SK-N-SH (cell line): ENCODE measurements around the gene SGTB.

Experiments used
- CTCF ChIP-seq: fragments of 200-600 bp; sonication (generic); IDR thresholded peaks from 2 replicates; pipeline ENCODE4 v1.6.1; 2017; ENCODE audit warnings: antibody characterized with exemption, mild to moderate bottlenecking, moderate library complexity
- ELF1 ChIP-seq: IDR thresholded peaks from 2 replicates; pipeline ENCODE4 v1.4.0; 2012
- EP300 ChIP-seq, 2 experiments: IDR thresholded peaks; 2 replicates each; pipeline versions ENCODE4 v1.4.0 to v1.6.1; 2012; ENCODE audit warnings: borderline replicate concordance in 1 of 2, low read depth in 1 of 2, low read length in 1 of 2
- FOXJ3 ChIP-seq: sonication (generic); formaldehyde crosslinking; IDR thresholded peaks from 2 replicates; pipeline ENCODE4 v1.5.1; 2020; ENCODE audit warnings: mild to moderate bottlenecking, missing genetic modification reagents
- GABPA ChIP-seq: IDR thresholded peaks from 2 replicates; pipeline ENCODE4 v1.4.0; 2012; ENCODE audit warnings: low read depth, mild to moderate bottlenecking
- MXI1 ChIP-seq: IDR thresholded peaks from 2 replicates; pipeline ENCODE4 v1.6.1; 2012; ENCODE audit warnings: mild to moderate bottlenecking, low read depth, low read length, improper control_type of control experiment
- NRF1 ChIP-seq: IDR thresholded peaks from 2 replicates; pipeline ENCODE4 v1.6.1; 2012; ENCODE audit warnings: low read depth, mild to moderate bottlenecking, low read length
- RAD21 ChIP-seq: IDR thresholded peaks from 2 replicates; pipeline ENCODE4 v1.6.1; 2012; ENCODE audit warnings: mild to moderate bottlenecking, low read length
- SMC3 ChIP-seq: IDR thresholded peaks from 2 replicates; pipeline ENCODE4 v1.6.1; 2012; ENCODE audit warnings: low read depth, low read length, improper control_type of control experiment
- TCF12 ChIP-seq: IDR thresholded peaks from 2 replicates; pipeline ENCODE4 v1.4.0; 2012
- TF ChIP-seq, protein P1 (sequence below): fragments of 150-350 bp; IDR thresholded peaks from 2 replicates; pipeline ENCODE4 v1.6.1; 2016; ENCODE audit warnings: mild to moderate bottlenecking, low read depth, low read length
- TF ChIP-seq, protein P2 (sequence below): IDR thresholded peaks from 2 replicates; pipeline ENCODE4 v1.4.0; 2012; ENCODE audit warnings: low read depth, borderline replicate concordance

DNA sequence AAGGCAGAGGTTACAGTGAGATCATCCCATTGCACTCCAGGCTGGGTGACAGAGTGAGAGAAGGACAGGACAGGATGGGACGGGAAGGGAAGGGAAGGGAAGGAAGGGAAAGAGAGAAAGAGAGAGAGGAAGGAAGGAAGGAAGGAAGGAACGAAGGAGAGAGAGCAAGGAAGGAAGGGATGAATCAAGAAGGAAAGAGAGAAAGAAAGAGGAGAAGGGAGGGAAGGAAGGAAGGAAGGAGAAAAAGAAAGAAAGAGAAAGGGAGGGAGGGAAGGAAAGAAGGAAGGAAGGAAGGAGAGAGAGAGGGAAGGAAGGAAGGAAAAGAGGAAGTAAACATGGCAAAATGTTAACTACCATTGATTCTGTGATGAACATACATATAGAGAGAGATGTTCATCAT is 28.8 kb downstream of the SGTB start:
- TF ChIP-seq GABPA (no peak), CTCF (no peak), EP300 (IDR thresholded peaks at IDR 0.05; ENCODE audit: borderline replicate concordance in 1 of 2, low read depth in 1 of 2, low read length in 1 of 2) (no peak), ELF1 (no peak), RAD21 (no peak), FOXJ3 (CRISPR knock-in tag) (no peak), TCF12 (no peak), NRF1 (no peak), MXI1 (no peak), SMC3 (no peak)
- TF ChIP-seq, protein P1, sequence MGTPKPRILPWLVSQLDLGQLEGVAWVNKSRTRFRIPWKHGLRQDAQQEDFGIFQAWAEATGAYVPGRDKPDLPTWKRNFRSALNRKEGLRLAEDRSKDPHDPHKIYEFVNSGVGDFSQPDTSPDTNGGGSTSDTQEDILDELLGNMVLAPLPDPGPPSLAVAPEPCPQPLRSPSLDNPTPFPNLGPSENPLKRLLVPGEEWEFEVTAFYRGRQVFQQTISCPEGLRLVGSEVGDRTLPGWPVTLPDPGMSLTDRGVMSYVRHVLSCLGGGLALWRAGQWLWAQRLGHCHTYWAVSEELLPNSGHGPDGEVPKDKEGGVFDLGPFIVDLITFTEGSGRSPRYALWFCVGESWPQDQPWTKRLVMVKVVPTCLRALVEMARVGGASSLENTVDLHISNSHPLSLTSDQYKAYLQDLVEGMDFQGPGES = no peak
- TF ChIP-seq, protein P2, sequence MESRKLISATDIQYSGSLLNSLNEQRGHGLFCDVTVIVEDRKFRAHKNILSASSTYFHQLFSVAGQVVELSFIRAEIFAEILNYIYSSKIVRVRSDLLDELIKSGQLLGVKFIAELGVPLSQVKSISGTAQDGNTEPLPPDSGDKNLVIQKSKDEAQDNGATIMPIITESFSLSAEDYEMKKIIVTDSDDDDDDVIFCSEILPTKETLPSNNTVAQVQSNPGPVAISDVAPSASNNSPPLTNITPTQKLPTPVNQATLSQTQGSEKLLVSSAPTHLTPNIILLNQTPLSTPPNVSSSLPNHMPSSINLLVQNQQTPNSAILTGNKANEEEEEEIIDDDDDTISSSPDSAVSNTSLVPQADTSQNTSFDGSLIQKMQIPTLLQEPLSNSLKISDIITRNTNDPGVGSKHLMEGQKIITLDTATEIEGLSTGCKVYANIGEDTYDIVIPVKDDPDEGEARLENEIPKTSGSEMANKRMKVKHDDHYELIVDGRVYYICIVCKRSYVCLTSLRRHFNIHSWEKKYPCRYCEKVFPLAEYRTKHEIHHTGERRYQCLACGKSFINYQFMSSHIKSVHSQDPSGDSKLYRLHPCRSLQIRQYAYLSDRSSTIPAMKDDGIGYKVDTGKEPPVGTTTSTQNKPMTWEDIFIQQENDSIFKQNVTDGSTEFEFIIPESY = no peak
